Small intestine (tissue), 7 donors: ENCODE measurements around the gene TTC33. TPM values are rescaled to one million over a fixed set of nuclear protein-coding genes. Genes with fewer than 3 reads are reported as not detected.
"Not testable (repeated sequence)": the region's sequence is repeated elsewhere in the genome, so short reads cannot be mapped to it uniquely, and the experiment has no call there.

Source experiments
- DNase-seq, 2 donors: peaks; one replicate each; pipeline versions ENCODE4 v3.0.0 to v3.0.0-alpha.2; 2013
- FAIRE-seq: peaks from 2 replicates; lab custom pipeline; 2012; peaks lifted over from hg19 to GRCh38; lab: Jason Lieb, UNC
- H3K27ac ChIP-seq, 3 donors: one replicate each; pipeline ENCODE4 v1.5.1; 2013; ENCODE audit warnings: low read length in 2 of 3, mild to moderate bottlenecking in 2 of 3, control low read depth in 1 of 3, inconsistent platforms in 1 of 3, low read depth in 1 of 3, moderate library complexity in 1 of 3
- H3K27me3 ChIP-seq, 3 donors: one replicate each; pipeline ENCODE4 v1.6.1; 2013; ENCODE audit warnings: low read length in 3 of 3, inconsistent platforms in 1 of 3; ENCODE audit not compliant: control insufficient read depth in 3 of 3, insufficient read depth in 3 of 3
- H3K36me3 ChIP-seq, 3 donors: one replicate each; pipeline ENCODE4 v1.6.1; 2013; ENCODE audit warnings: low read length in 3 of 3, inconsistent platforms in 1 of 3, low read depth in 1 of 3, mild to moderate bottlenecking in 1 of 3, moderate library complexity in 1 of 3; ENCODE audit not compliant: control insufficient read depth in 3 of 3, insufficient read depth in 2 of 3
- H3K4me1 ChIP-seq, 3 donors: one replicate each; pipeline ENCODE4 v1.6.1; 2013; ENCODE audit warnings: low read length in 2 of 3, inconsistent platforms in 1 of 3, low read depth in 1 of 3, mild to moderate bottlenecking in 1 of 3, moderate library complexity in 1 of 3; ENCODE audit not compliant: control insufficient read depth in 3 of 3, insufficient read depth in 2 of 3
- H3K4me3 ChIP-seq, 3 donors: one replicate each; pipeline ENCODE4 v1.5.1; 2013; ENCODE audit warnings: low read length in 3 of 3, control low read depth in 1 of 3, inconsistent platforms in 1 of 3, low read depth in 1 of 3, mild to moderate bottlenecking in 1 of 3, moderate library complexity in 1 of 3
- H3K9me3 ChIP-seq, 2 donors: one replicate each; pipeline ENCODE4 v1.6.1; 2013; ENCODE audit warnings: low read depth in 1 of 2, low read length in 1 of 2; ENCODE audit not compliant: control insufficient read depth in 2 of 2, insufficient read depth in 1 of 2
- WGBS, 3 donors: extraction: QIAGEN DNeasy Blood & Tissue Kit; methylation state at CpG; one replicate each; pipeline ENCODE4 v1.1.7; 2013; 5-methylcytosine and 5-hydroxymethylcytosine counted together
- polyA plus RNA-seq, 4 donors: library from polyadenylated mRNA; stranded (reverse) in 3 of 4; unstranded in 1 of 4; fragments of 200-250 nt in 3 of 4; fragments of 120-200 nt in 1 of 4; gene quantifications; one replicate each; pipeline versions ENCODE4 v1.2.1 to v1.2.3, GENCODE V29; 2013
- donor health status: healthy with polysubstance abuse.
- donor health status: control.
- donor health status: control.
- donor health status: Bipolar disorder and iron deficiency.
- donor health status: healthy.

TTC33 gene
- polyA plus RNA-seq, 4 donors, result 8.0 to 18.1 (median 8.9) TPM

GRCh38 chr5:40796487-40796889 lies 40.7 kb upstream of the TTC33 start:
- Histone ChIP-seq H3K27me3 (no peaks in the 10 kb centered on the region), H3K36me3 (peaks cover 0 to 3% (median 0%) of the 10 kb centered on the region in 3 donors), H3K9me3 (no peaks in the 10 kb centered on the region), H3K4me1 (peaks cover 2 to 9% (median 6%) of the 10 kb centered on the region in 3 donors), H3K27ac (peak overlapping the region in 2 of 3 donors; percentile 34 to 98), H3K4me3 (peak overlapping the region in 2 of 3 donors; percentile 84 to 96)
- 8 to 20% (median 14%) methylated on average over 3 of the region's 3 CpGs for WGBS, 3 donors
- FAIRE-seq, result no peak
- peak; percentile 49 to 52 for DNase-seq

- H3K36me3 ChIP-seq, DNase-seq, H3K27me3 ChIP-seq, H3K4me3 ChIP-seq, H3K4me1 ChIP-seq, H3K9me3 ChIP-seq, FAIRE-seq, H3K27ac ChIP-seq: not testable (repeated sequence)
- WGBS, 3 donors, result 70 to 90% (median 85%) methylated on average over 3 of the region's 3 CpGs
These were observed 39.1 kb upstream of the TTC33 start for GRCh38 chr5:40794877-40795276.

GRCh38 chr5:40794340-40794739 lies 38.6 kb upstream of the TTC33 start:
- not testable (repeated sequence) for FAIRE-seq

GRCh38 chr5:40792691-40793090 lies 36.9 kb upstream of the TTC33 start:
- DNase-seq, H3K27me3 ChIP-seq, FAIRE-seq, H3K4me3 ChIP-seq, H3K36me3 ChIP-seq, H3K9me3 ChIP-seq, H3K27ac ChIP-seq, H3K4me1 ChIP-seq: not testable (repeated sequence)
- 92 to 94% (median 93%) methylated on average over 9 to 10 of the region's 10 CpGs for WGBS, 3 donors

More at GRCh38 chr5:40794340-40794739, 38.6 kb upstream of the TTC33 start:
- not testable (repeated sequence) for DNase-seq, H3K27me3 ChIP-seq, H3K36me3 ChIP-seq, H3K27ac ChIP-seq, H3K4me3 ChIP-seq, H3K9me3 ChIP-seq, H3K4me1 ChIP-seq

- H3K9me3 ChIP-seq, result peaks cover 0 to 3% of the 10 kb centered on the region in 2 donors
- peaks cover 0 to 10% (median 0%) of the 10 kb centered on the region in 3 donors for H3K36me3 ChIP-seq
- H3K4me1 ChIP-seq, result peaks cover 3 to 10% (median 9%) of the 10 kb centered on the region in 3 donors
- no peak for FAIRE-seq
- WGBS, 3 donors, result 13 to 54% (median 30%) methylated on average over 3 of the region's 3 CpGs
- H3K27me3 ChIP-seq, result no peaks in the 10 kb centered on the region
- H3K27ac ChIP-seq, result peak overlapping the region in 1 of 3 donors; percentile 24
- no peak overlapping the region for H3K4me3 ChIP-seq
- DNase-seq, result peak; percentile 68 to 71
These were observed 36.0 kb upstream of the TTC33 start for GRCh38 chr5:40791715-40792139.

GRCh38 chr5:40790947-40791593 lies 35.3 kb upstream of the TTC33 start:
- peak overlapping the region in 1 of 3 donors; percentile 24 for H3K27ac ChIP-seq
- WGBS, 3 donors, result 43 to 58% (median 50%) methylated on average over 3 of the region's 3 CpGs
- peaks cover 0 to 7% of the 10 kb centered on the region in 2 donors for H3K9me3 ChIP-seq
- FAIRE-seq (no peak), DNase-seq (no peak)
- peaks cover 3 to 7% (median 5%) of the 10 kb centered on the region in 3 donors for H3K4me1 ChIP-seq
- no peaks in the 10 kb centered on the region for H3K27me3 ChIP-seq
- no peak overlapping the region for H3K4me3 ChIP-seq
- peaks cover 0 to 10% (median 0%) of the 10 kb centered on the region in 3 donors for H3K36me3 ChIP-seq

- H3K36me3 ChIP-seq, H3K27me3 ChIP-seq, H3K9me3 ChIP-seq, H3K27ac ChIP-seq, FAIRE-seq, H3K4me3 ChIP-seq, DNase-seq: not testable (repeated sequence)
- 95 to 97% (median 97%) methylated on average over 5 of the region's 5 CpGs for WGBS, 3 donors
- H3K4me1 ChIP-seq, result peaks cover 2 to 12% (median 5%) of the 10 kb centered on the region in 3 donors
These were observed 33.2 kb upstream of the TTC33 start for GRCh38 chr5:40788941-40789340.

GRCh38 chr5:40787986-40788385 lies 32.2 kb upstream of the TTC33 start:
- Histone ChIP-seq H3K27ac (no peak overlapping the region), H3K9me3 (peaks cover 0 to 7% of the 10 kb centered on the region in 2 donors), H3K36me3 (peaks cover 0 to 7% (median 0%) of the 10 kb centered on the region in 3 donors), H3K27me3 (no peaks in the 10 kb centered on the region), H3K4me3 (no peak overlapping the region), H3K4me1 (peaks cover 2 to 15% (median 5%) of the 10 kb centered on the region in 3 donors)
- WGBS, 3 donors, result 91 to 100% (median 100%) methylated on average over 1 of the region's 1 CpG
- DNase-seq (no peak), FAIRE-seq (no peak)
